ENCODE measurements around the gene TOPBP1.
A peak's percentile ranks its signal among the peaks of the same experiment; 100 is the strongest.

The TOPBP1 gene

DNA sequence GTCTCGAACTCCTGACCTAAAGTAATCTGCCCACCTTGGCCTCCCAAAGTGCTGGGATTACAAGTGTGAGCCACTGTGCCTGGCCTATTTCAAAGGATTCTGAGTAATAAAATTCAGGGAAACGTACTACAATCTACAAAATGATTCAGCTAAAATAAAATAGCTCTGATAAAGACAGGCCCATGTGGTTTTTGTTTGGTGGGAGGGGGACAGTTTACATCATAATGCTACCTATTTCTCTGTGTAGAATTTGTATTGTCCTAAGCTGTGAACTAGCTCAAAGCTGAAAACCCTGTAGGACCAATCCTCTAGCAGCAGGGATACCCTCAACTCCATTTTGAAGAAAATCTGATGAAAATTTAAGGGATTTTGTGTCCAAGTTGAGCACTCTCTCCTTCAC is 62.5 kb downstream of the TOPBP1 start:
- H3K36me3 ChIP-seq (ENCODE audit: control insufficient read depth in 1 of 2, insufficient read depth in 2 of 2, low read length in 2 of 2), result peaks cover 0 to 8% of the 10 kb centered on the region in 2 donors
- H3K27me3 ChIP-seq (ENCODE audit: low read depth, low read length), result no peaks in the 10 kb centered on the region
- no peak overlapping the region for H3K4me3 ChIP-seq (ENCODE audit: low read depth in 1 of 2, low read length in 2 of 2)
- peaks cover 0 to 5% of the 10 kb centered on the region in 2 donors for H3K4me1 ChIP-seq (ENCODE audit: control insufficient read depth in 1 of 2, insufficient read depth in 2 of 2, low read length in 2 of 2)
- no peaks in the 10 kb centered on the region for H3K9me3 ChIP-seq (ENCODE audit: control insufficient read depth in 1 of 2, low read length in 2 of 2)
- no peak overlapping the region for H3K27ac ChIP-seq (ENCODE audit: low read length)

DNA sequence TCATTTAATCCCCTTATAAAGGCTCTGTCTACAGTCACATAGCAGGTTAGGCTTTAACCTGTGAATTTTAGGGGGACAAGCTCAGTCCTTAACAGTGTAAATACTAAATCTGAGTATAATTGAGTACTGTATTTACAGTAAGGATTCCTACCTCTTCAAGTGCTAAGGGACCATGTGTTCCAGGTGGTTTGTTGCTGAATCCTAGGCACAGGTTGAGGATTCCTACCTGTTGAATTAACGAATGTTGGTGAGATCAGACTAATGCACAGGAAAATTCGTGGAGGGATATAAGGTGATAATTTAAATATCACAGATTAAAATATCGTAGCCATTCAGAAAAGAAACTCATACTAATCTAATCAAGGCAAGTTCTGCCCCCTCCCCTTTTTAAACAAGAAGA is 63.3 kb downstream of the TOPBP1 start:
- Histone ChIP-seq H3K27ac (ENCODE audit: low read length) (no peak overlapping the region), H3K27me3 (ENCODE audit: low read depth, low read length) (no peaks in the 10 kb centered on the region), H3K9me3 (ENCODE audit: control insufficient read depth in 1 of 2, low read length in 2 of 2) (no peaks in the 10 kb centered on the region), H3K4me1 (ENCODE audit: control insufficient read depth in 1 of 2, insufficient read depth in 2 of 2, low read length in 2 of 2) (peaks cover 0 to 5% of the 10 kb centered on the region in 2 donors), H3K4me3 (ENCODE audit: low read depth in 1 of 2, low read length in 2 of 2) (no peak overlapping the region), H3K36me3 (ENCODE audit: control insufficient read depth in 1 of 2, insufficient read depth in 2 of 2, low read length in 2 of 2) (peaks cover 0 to 8% of the 10 kb centered on the region in 2 donors)

DNA sequence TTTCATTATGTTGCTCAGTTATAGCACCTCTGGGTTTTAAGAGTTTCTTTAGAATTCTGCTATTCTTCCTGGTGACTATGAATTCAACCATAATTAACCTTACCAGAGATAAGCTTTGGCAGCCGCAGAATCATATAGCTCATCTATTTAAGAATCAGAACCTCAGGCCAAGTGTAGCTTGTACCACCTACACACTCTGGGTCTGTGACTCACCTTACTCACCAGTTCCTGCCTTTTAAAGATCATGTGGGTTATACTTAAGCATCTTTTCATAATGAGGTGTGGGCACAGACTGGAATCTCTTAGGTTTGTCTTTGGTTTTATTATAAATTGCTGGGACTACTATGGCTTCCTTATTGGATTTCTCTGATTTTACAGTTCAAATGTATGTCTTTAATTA is 66.4 kb downstream of the TOPBP1 start:
- H3K9me3 ChIP-seq (ENCODE audit: control insufficient read depth in 1 of 2, low read length in 2 of 2), result no peaks in the 10 kb centered on the region
- no peaks in the 10 kb centered on the region for H3K27me3 ChIP-seq (ENCODE audit: low read depth, low read length)
- no peak overlapping the region for H3K4me3 ChIP-seq (ENCODE audit: low read depth in 1 of 2, low read length in 2 of 2)
- H3K4me1 ChIP-seq (ENCODE audit: control insufficient read depth in 1 of 2, insufficient read depth in 2 of 2, low read length in 2 of 2), result peaks cover 0 to 5% of the 10 kb centered on the region in 2 donors
- H3K36me3 ChIP-seq (ENCODE audit: control insufficient read depth in 1 of 2, insufficient read depth in 2 of 2, low read length in 2 of 2), result peaks cover 0 to under 1% of the 10 kb centered on the region in 2 donors
- H3K27ac ChIP-seq (ENCODE audit: low read length), result no peak overlapping the region

DNA sequence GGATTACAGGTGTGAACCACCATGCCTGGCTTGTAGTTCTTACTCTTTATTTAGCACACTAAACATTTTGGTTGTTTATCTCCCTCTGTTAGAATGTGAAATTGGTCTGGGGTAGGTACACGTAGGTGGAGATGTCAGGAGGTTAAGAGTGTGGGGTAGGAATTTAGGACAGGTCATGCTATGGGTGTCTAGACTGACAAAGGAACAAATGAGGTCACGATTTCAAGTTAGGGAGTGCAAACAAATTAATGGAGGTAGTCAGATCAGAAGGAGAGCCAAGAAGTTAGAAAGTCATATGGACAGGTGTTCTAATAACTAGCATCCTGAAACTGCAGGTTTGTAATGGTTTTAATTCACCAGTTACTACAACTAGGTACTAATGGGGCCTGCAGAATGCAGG is 68.5 kb downstream of the TOPBP1 start:
- Histone ChIP-seq H3K4me3 (ENCODE audit: low read depth in 1 of 2, low read length in 2 of 2) (no peak overlapping the region), H3K27ac (ENCODE audit: low read length) (no peak overlapping the region), H3K4me1 (ENCODE audit: control insufficient read depth in 1 of 2, insufficient read depth in 2 of 2, low read length in 2 of 2) (peaks cover 0 to 5% of the 10 kb centered on the region in 2 donors), H3K27me3 (ENCODE audit: low read depth, low read length) (no peaks in the 10 kb centered on the region), H3K9me3 (ENCODE audit: control insufficient read depth in 1 of 2, low read length in 2 of 2) (no peaks in the 10 kb centered on the region), H3K36me3 (ENCODE audit: control insufficient read depth in 1 of 2, insufficient read depth in 2 of 2, low read length in 2 of 2) (peaks cover 9 to 15% of the 10 kb centered on the region in 2 donors)

DNA sequence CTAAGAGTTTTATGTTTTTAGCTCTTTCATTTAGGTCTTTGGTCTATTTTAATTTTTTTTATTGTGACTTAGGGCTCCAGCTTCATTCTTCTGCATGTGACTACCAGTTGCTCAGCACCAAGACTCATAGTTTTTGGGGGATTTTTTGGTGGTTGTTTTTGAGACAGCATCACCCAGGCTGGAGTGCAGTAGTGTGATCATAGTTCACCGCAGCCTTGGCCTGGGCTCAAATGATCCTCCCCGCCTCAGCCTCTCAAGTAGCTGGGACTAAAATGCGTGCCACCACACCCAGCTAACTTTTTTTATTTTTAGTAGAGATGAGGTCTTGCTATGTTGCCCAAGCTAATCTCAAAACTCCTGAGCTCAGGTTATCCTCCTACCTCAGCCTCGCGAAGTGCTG is 68.9 kb downstream of the TOPBP1 start:
- no peak overlapping the region for H3K27ac ChIP-seq (ENCODE audit: low read length)
- no peaks in the 10 kb centered on the region for H3K9me3 ChIP-seq (ENCODE audit: control insufficient read depth in 1 of 2, low read length in 2 of 2)
- H3K36me3 ChIP-seq (ENCODE audit: control insufficient read depth in 1 of 2, insufficient read depth in 2 of 2, low read length in 2 of 2), result peaks cover 13 to 19% of the 10 kb centered on the region in 2 donors
- H3K4me3 ChIP-seq (ENCODE audit: low read depth in 1 of 2, low read length in 2 of 2), result no peak overlapping the region
- peaks cover 0 to 5% of the 10 kb centered on the region in 2 donors for H3K4me1 ChIP-seq (ENCODE audit: control insufficient read depth in 1 of 2, insufficient read depth in 2 of 2, low read length in 2 of 2)
- no peaks in the 10 kb centered on the region for H3K27me3 ChIP-seq (ENCODE audit: low read depth, low read length)

DNA sequence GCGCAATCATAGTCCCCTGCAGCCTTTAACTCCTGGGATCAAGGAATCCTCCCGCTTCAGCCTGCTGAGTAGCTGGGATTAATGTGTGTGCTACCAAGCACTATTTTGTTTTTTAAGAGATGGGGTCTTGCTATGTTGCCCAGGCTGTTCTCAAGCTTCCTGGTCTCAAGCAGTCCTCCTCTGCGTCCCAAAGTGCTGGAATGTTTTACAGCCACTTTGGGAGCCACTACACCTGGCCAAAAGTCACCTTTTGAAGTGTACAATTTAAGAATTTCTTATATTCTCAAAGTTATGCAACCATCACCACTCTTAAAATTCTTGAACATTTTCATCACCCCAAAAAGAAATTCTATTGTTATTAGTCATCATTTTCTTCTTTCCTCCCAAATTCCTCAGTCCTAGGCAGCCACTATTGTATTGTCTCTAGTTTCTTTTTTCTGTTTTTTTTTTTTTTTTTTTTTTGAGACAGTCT is 70.4 kb downstream of the TOPBP1 start:
- Histone ChIP-seq H3K4me3 (ENCODE audit: low read depth in 1 of 2, low read length in 2 of 2) (no peak overlapping the region), H3K27me3 (ENCODE audit: low read depth, low read length) (no peaks in the 10 kb centered on the region), H3K36me3 (ENCODE audit: control insufficient read depth in 1 of 2, insufficient read depth in 2 of 2, low read length in 2 of 2) (peaks cover 29 to 34% of the 10 kb centered on the region in 2 donors), H3K27ac (ENCODE audit: low read length) (no peak overlapping the region), H3K9me3 (ENCODE audit: control insufficient read depth in 1 of 2, low read length in 2 of 2) (no peaks in the 10 kb centered on the region), H3K4me1 (ENCODE audit: control insufficient read depth in 1 of 2, insufficient read depth in 2 of 2, low read length in 2 of 2) (peaks cover 0 to 5% of the 10 kb centered on the region in 2 donors)

DNA sequence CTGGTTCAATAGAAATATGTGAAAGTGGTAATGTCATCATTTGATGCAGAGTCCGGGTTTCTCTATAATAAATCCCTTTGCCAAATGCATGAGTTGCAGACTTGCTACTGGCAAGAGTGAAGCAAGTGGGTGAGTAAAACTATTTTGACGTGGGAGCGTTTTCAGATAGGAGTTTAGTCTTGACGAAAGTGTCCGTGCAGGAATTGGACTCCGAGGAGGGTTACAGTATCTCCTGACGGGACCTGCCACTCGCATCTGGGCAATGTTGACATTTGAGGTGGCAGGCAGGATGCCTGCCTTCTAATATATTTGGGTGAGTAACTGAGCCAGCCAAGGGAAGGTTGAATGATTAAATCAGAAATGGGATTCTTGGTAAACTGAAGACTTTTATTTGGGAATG is 72.2 kb downstream of the TOPBP1 start:
- no peaks in the 10 kb centered on the region for H3K27me3 ChIP-seq (ENCODE audit: low read depth, low read length)
- H3K36me3 ChIP-seq (ENCODE audit: control insufficient read depth in 1 of 2, insufficient read depth in 2 of 2, low read length in 2 of 2), result peaks cover 36 to 51% of the 10 kb centered on the region in 2 donors
- peaks cover 0 to under 1% of the 10 kb centered on the region in 2 donors for H3K4me1 ChIP-seq (ENCODE audit: control insufficient read depth in 1 of 2, insufficient read depth in 2 of 2, low read length in 2 of 2)
- no peaks in the 10 kb centered on the region for H3K9me3 ChIP-seq (ENCODE audit: control insufficient read depth in 1 of 2, low read length in 2 of 2)
- no peak overlapping the region for H3K27ac ChIP-seq (ENCODE audit: low read length)
- no peak overlapping the region for H3K4me3 ChIP-seq (ENCODE audit: low read depth in 1 of 2, low read length in 2 of 2)

DNA sequence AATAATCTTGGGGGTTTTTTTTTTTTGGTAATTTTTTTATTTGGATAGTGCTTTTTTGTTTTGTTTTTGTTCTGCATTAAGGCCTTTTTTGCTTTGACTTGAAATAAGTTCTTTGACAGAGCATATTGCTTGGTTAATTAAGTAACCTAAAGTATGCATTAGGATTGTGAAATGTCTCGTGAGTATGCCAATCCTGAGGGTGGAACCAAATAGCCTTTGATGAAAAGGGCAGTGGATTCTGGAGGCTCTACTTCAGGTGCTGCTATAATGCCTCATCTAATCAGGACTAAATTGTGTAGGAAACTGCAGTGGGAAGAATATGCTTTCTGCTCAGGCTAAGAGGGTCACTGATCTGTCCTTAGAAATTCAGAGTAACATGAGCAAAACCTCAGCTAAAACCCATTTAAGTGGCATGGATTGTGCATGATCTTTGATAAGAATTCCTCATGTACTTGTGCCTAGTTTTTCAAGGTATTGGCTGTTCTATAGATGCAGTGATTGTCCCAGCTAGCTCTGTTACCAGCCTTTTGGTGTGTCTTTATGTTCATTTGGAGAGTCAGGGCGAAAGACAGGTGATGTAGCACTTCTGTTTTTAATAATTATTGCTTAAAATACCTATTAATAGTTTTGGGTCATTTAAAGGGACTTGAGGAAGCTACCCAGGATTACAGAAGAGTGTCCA is 72.8 kb downstream of the TOPBP1 start:
- Histone ChIP-seq H3K27ac (ENCODE audit: low read length) (no peak overlapping the region), H3K4me3 (ENCODE audit: low read depth in 1 of 2, low read length in 2 of 2) (no peak overlapping the region), H3K36me3 (ENCODE audit: control insufficient read depth in 1 of 2, insufficient read depth in 2 of 2, low read length in 2 of 2) (peaks cover 41 to 57% of the 10 kb centered on the region in 2 donors), H3K27me3 (ENCODE audit: low read depth, low read length) (no peaks in the 10 kb centered on the region), H3K9me3 (ENCODE audit: control insufficient read depth in 1 of 2, low read length in 2 of 2) (no peaks in the 10 kb centered on the region), H3K4me1 (ENCODE audit: control insufficient read depth in 1 of 2, insufficient read depth in 2 of 2, low read length in 2 of 2) (no peaks in the 10 kb centered on the region)

DNA sequence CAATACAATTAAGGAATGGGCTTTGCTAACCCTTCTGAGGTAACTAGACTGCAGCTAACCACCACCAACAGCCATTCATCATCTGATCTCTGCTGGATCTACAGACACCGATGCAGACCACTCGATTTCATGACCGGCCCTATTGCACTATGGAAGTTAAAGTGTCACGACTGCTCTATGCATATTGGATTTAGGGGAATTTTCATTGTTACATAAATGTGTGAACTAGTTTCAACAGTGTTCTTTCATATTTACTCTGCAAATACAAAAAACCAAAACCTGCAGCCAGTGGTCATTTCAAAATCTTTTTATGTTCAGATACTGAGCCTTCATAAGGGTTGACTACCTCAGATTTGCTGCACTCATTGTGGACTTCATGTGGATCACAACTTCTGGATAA is 73.7 kb downstream of the TOPBP1 start:
- Histone ChIP-seq H3K4me3 (ENCODE audit: low read depth in 1 of 2, low read length in 2 of 2) (no peak overlapping the region), H3K36me3 (ENCODE audit: control insufficient read depth in 1 of 2, insufficient read depth in 2 of 2, low read length in 2 of 2) (peaks cover 49 to 66% of the 10 kb centered on the region in 2 donors), H3K9me3 (ENCODE audit: control insufficient read depth in 1 of 2, low read length in 2 of 2) (no peaks in the 10 kb centered on the region), H3K27me3 (ENCODE audit: low read depth, low read length) (no peaks in the 10 kb centered on the region), H3K27ac (ENCODE audit: low read length) (no peak overlapping the region), H3K4me1 (ENCODE audit: control insufficient read depth in 1 of 2, insufficient read depth in 2 of 2, low read length in 2 of 2) (no peaks in the 10 kb centered on the region)

DNA sequence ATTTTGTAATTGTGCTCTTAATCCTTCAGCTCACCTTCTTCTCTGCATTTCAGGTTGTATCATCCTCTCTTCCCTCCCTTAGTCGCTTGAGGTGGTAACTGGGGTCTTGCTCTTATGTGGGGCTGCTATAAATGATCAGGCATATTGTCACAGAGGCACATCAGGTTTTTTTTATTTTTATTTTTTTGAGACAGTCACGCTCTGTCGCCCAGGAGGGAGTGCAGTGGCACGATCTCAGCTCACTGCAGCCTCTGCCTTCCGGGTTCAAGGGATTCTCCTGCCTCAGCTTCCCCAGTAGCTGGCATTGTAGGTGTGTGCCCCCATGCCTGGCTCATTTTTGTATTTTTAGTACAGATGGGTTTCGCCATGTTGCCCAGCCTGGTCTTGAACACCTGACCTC is 78.3 kb downstream of the TOPBP1 start:
- Histone ChIP-seq H3K27me3 (ENCODE audit: low read depth, low read length) (no peaks in the 10 kb centered on the region), H3K4me3 (ENCODE audit: low read depth in 1 of 2, low read length in 2 of 2) (no peak overlapping the region), H3K27ac (ENCODE audit: low read length) (no peak overlapping the region), H3K4me1 (ENCODE audit: control insufficient read depth in 1 of 2, insufficient read depth in 2 of 2, low read length in 2 of 2) (peaks cover 0 to 18% of the 10 kb centered on the region in 2 donors), H3K36me3 (ENCODE audit: control insufficient read depth in 1 of 2, insufficient read depth in 2 of 2, low read length in 2 of 2) (peaks cover 57 to 69% of the 10 kb centered on the region in 2 donors), H3K9me3 (ENCODE audit: control insufficient read depth in 1 of 2, low read length in 2 of 2) (no peaks in the 10 kb centered on the region)

DNA sequence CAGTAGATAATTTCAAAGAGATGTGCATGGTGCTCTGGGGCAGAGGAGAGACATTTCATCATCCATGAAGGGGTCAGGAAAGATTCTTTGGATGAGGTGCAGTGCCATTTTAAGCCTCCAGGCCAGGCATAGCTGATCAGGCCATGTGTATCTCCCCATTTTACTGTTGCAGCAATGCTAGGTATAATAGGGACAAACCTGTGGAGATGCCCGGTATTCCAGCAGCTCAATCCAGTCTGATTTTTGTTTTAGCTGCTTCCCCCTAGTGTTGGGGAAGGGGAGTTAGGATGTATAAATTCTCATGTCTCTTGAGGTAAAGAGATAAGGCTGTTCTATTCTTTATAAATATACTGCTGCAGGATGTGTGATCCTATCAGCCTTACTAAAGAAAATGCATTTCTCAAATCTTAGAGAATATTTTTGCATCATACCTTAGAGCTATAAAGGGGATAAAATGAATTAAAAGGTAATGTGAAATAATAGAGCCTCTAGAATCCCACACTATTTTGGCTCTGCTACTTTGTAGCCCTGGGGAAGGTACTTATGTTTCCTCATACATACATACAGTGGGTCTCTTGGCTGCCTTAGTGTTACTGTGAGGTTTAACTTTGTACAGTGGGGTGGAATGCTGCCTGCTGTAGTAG is 83.1 kb downstream of the TOPBP1 start:
- Histone ChIP-seq H3K4me3 (ENCODE audit: low read depth in 1 of 2, low read length in 2 of 2) (peak overlapping the region in 1 of 2 donors; percentile 21), H3K4me1 (ENCODE audit: control insufficient read depth in 1 of 2, insufficient read depth in 2 of 2, low read length in 2 of 2) (peaks cover 9 to 50% of the 10 kb centered on the region in 2 donors), H3K27ac (ENCODE audit: low read length) (no peak overlapping the region), H3K36me3 (ENCODE audit: control insufficient read depth in 1 of 2, insufficient read depth in 2 of 2, low read length in 2 of 2) (peaks cover 35 to 37% of the 10 kb centered on the region in 2 donors), H3K9me3 (ENCODE audit: control insufficient read depth in 1 of 2, low read length in 2 of 2) (no peaks in the 10 kb centered on the region), H3K27me3 (ENCODE audit: low read depth, low read length) (no peaks in the 10 kb centered on the region)

Data from muscle layer of duodenum (tissue), 2 donors.